ENCODE data around the gene FAM222A. TPM values are rescaled to one million over a fixed set of nuclear protein-coding genes. Genes with fewer than 3 reads are reported as not detected.

The FAM222A gene
- total and polyA plus RNA-seq, 2 of the 8 experiments (the other 6 are each of a cell fraction or from before 2014, with no cell fraction given) = 0.94 to 1.1 TPM

- Histone ChIP-seq H3K36me3 (ENCODE audit: control insufficient read depth in 2 of 4, insufficient read depth in 4 of 4, low read length in 3 of 4) (no peaks in the 10 kb centered on the region), H4K5ac (ENCODE audit: insufficient read length, low read depth, low read length) (no peak overlapping the region), H3K23me2 (ENCODE audit: low read depth, low read length) (no peaks in the 10 kb centered on the region), H4K20me1 (replicated peaks in 1 of 2; ENCODE audit: control insufficient read depth in 1 of 2, insufficient read depth in 2 of 2, low read length in 2 of 2) (no peaks in the 10 kb centered on the region), H3K4me1 (replicated peaks in 1 of 4; ENCODE audit: control insufficient read depth in 3 of 4, insufficient read depth in 4 of 4, low read length in 3 of 4) (peaks cover 0 to 11% (median 2%) of the 10 kb centered on the region in 4 experiments; a peak in 4 of 7 replicates), H2BK20ac (ENCODE audit: low read length) (no peak overlapping the region), H3K79me1 (ENCODE audit: low read depth, low read length) (no peaks in the 10 kb centered on the region), H4K8ac (ENCODE audit: extremely low read depth, insufficient read depth, low read length) (peak overlapping the region; percentile 80; the same call in 1 of the 2 replicates), H3K56ac (replicated peaks; ENCODE audit: insufficient read length, low read depth, low read length) (no peak overlapping the region), H3K14ac (ENCODE audit: insufficient read length) (no peak overlapping the region), H2BK120ac (replicated peaks; ENCODE audit: low read depth, low read length) (no peak overlapping the region), H3K4ac (replicated peaks; ENCODE audit: insufficient read length, low read depth, low read length) (no peak overlapping the region), H2AK5ac (ENCODE audit: low read depth, low read length) (no peak overlapping the region), H2BK5ac (ENCODE audit: low read depth, low read length) (no peak overlapping the region), H3K4me3 (ENCODE audit: extremely low read depth in 1 of 4, insufficient read depth in 2 of 4, low read depth in 3 of 4, low read length in 4 of 4) (no peak overlapping the region), H3K27me3 (replicated peaks in 1 of 4; ENCODE audit: control insufficient read depth in 3 of 4, extremely low read depth in 1 of 4, insufficient read depth in 3 of 4, low read length in 3 of 4) (no peaks in the 10 kb centered on the region), H3K79me2 (ENCODE audit: control insufficient read depth in 1 of 2, insufficient read depth in 2 of 2, low read length in 2 of 2) (no peaks in the 10 kb centered on the region), H3K18ac (ENCODE audit: extremely low read depth, low read length) (no peak overlapping the region), H3K23ac (ENCODE audit: insufficient read length) (no peak overlapping the region), H2AFZ (ENCODE audit: low read length) (no peak overlapping the region), H2BK12ac (ENCODE audit: low read depth, low read length) (peak overlapping the region; percentile 27; the same call in 1 of the 2 replicates), H2BK15ac (ENCODE audit: low read length) (no peak overlapping the region), H3K27ac (ENCODE audit: low read depth, low read length) (no peak overlapping the region), H3K4me2 (ENCODE audit: insufficient read depth in 1 of 2, low read depth in 2 of 2, low read length in 2 of 2) (no peak overlapping the region), H3K9me3 (ENCODE audit: insufficient read depth in 2 of 2, low read depth in 1 of 2, low read length in 1 of 2) (no peaks in the 10 kb centered on the region), H4K91ac (replicated peaks; ENCODE audit: insufficient read length, low read length) (no peak overlapping the region), H3K9ac (replicated peaks in 1 of 4; ENCODE audit: extremely low read depth in 1 of 4, low read depth in 3 of 4, low read length in 3 of 4) (no peak overlapping the region)
- no peak for FAIRE-seq
- WGBS, 2 experiments (ENCODE audit: extremely low coverage in 1 of 2, insufficient coverage in 1 of 2, insufficient read length in 1 of 2, insufficient replicate concordance in 2 of 2, low coverage in 1 of 2, low lambda C conversion rate in 2 of 2, missing lambda C conversion rate in 1 of 2) = 88% methylated on average over 21 of the region's 38 CpGs; no CpG with 5 or more reads in 1 of the 2 experiments
- ChIA-PET POLR2A (ENCODE audit: partially characterized antibody) (no interaction called here), CTCF (ENCODE audit: partially characterized antibody) (interaction anchor here (0.8 to 11.2 kb wide), 4 partner anchors 7 to 171 kb away, joined by 3 to 120 read pairs (median 4); no protein-coding TSS in a partner anchor)
- TF ChIP-seq SP2 (IDR thresholded peaks at IDR 0.05; ENCODE audit: low read length) = no peak
- no peak for TF ChIP-seq SP1 (IDR thresholded peaks at IDR 0.05; ENCODE audit: low read depth, low read length)
- TF ChIP-seq CTBP2 (IDR thresholded peaks at IDR 0.05; ENCODE audit: borderline replicate concordance, insufficient read depth, insufficient read length, low read length) = no peak
- peak in 1 of 2 experiments; percentile 43 for DNase-seq (ENCODE audit: low read depth in 1 of 2, low spot score in 2 of 2)
Measured at GRCh38 chr12:109768901-109769670, 55.5 kb downstream of the FAM222A start.
